Activated naive CD4-positive, alpha-beta T cell treated with anti-CD3 and anti-CD28 coated beads for 36 hours (primary cell): Measurements from ENCODE around the gene CLOCK. TPM values are rescaled to one million over a fixed set of nuclear protein-coding genes. Genes with fewer than 3 reads are reported as not detected.

Experiments
- CTCF ChIA-PET: fragments of 350-600 bp; sonication (Branson Sonifier 250); formaldehyde crosslinking; loops from one replicate; lab custom pipeline; 2021; ENCODE audit warnings: antibody characterized with exemption; lab: Charles Lee
- DNase-seq: peaks from one replicate; pipeline ENCODE4 v3.0.0-alpha.2; 2020
- H3K27ac Mint-ChIP-seq: one replicate; pipeline ENCODE4 v1.8.0; 2021; ENCODE audit warnings: mild to moderate bottlenecking, mixed read lengths
- H3K27me3 Mint-ChIP-seq: one replicate; pipeline ENCODE4 v1.8.0; 2021; ENCODE audit warnings: low read depth, mixed read lengths
- H3K36me3 Mint-ChIP-seq: one replicate; pipeline ENCODE4 v1.8.0; 2021; ENCODE audit warnings: low read depth, mixed read lengths
- H3K4me1 Mint-ChIP-seq: one replicate; pipeline ENCODE4 v1.8.0; 2021; ENCODE audit warnings: low read depth, mixed read lengths
- H3K4me3 Mint-ChIP-seq: one replicate; pipeline ENCODE4 v1.8.0; 2021; ENCODE audit warnings: mild to moderate bottlenecking, moderate library complexity, mixed read lengths
- H3K9me3 Mint-ChIP-seq: one replicate; pipeline ENCODE4 v1.8.0; 2021; ENCODE audit warnings: mixed read lengths
- intact Hi-C: fragments of 100-400 bp; cut with micrococcal nuclease; formaldehyde crosslinking; loops from one replicate; pipeline ENCODE4 v1.15.1; 2023
- total RNA-seq, 2 experiments: library from RNA; stranded (reverse); gene quantifications; one replicate each; pipeline ENCODE4 v1.2.3, GENCODE V29; 2021

The CLOCK gene
- total RNA-seq, 2 experiments from 2014 or later: 8.1 to 8.5 TPM

- intact Hi-C loops: no loop called here
- Mint-ChIP-seq H3K9me3 (peaks cover 2% of the 10 kb centered on the region), H3K27me3 (no peaks in the 10 kb centered on the region), H3K4me1 (peaks cover 19% of the 10 kb centered on the region), H3K4me3 (no peak overlapping the region), H3K36me3 (peaks cover 13% of the 10 kb centered on the region), H3K27ac (no peak overlapping the region)
- DNase-seq: no peak
- CTCF ChIA-PET: no interaction called here
These were observed 37.4 kb downstream of the CLOCK start for GRCh38 chr4:55509266-55509665.

DNA sequence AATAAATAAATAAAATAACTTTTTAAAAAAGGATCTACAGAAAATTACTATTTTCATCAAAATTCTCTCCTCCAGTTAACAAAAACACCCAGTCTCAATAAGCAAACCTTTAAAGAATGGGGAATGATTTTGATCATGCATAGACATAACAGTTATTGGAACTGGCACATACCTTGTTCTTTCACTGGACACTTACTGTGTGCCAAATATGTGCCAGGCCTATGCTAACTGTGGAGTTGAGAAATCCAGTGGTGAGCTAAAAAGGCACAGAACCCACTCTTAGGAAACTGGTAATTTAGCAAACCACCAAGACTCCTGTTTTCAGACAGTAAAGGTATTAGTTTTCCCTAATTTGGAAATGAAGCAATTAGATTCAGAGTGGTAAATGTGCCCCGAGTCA lies 39.1 kb downstream of the CLOCK start:
- Mint-ChIP-seq H3K9me3 (no peaks in the 10 kb centered on the region), H3K27me3 (no peaks in the 10 kb centered on the region), H3K36me3 (peaks cover 20% of the 10 kb centered on the region), H3K27ac (no peak overlapping the region), H3K4me1 (peaks cover 26% of the 10 kb centered on the region), H3K4me3 (no peak overlapping the region)
- intact Hi-C loops: no loop called here
- CTCF ChIA-PET: no interaction called here
- no peak for DNase-seq

GRCh38 chr4:55503169-55503568 lies 43.5 kb downstream of the CLOCK start:
- intact Hi-C loops: no loop called here
- peaks cover 18% of the 10 kb centered on the region for H3K36me3 Mint-ChIP-seq
- CTCF ChIA-PET: no interaction called here
- DNase-seq: no peak
- H3K27ac Mint-ChIP-seq: no peak overlapping the region
- no peak overlapping the region for H3K4me3 Mint-ChIP-seq
- no peaks in the 10 kb centered on the region for H3K27me3 Mint-ChIP-seq
- no peaks in the 10 kb centered on the region for H3K9me3 Mint-ChIP-seq
- peaks cover 6% of the 10 kb centered on the region for H3K4me1 Mint-ChIP-seq

DNA sequence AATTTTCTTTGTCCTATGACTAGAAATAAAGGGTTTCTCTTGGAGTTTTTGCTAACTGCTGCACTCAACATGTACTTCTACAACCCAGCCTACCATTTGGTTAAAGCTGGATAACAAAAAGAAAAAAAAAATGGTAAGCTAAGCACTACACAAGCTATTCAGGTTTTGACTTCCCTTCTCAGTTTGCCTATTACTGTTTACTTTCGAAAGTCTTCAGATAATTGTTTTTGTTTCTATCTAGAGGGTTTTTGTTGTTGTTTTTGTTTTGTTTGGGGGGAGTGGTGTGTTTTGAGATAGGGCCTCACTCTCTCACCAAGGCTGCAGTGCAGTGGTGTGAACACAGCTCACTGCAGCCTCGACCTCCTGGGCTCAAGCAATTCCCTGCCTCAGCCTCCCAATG lies 46.6 kb downstream of the CLOCK start:
- CTCF ChIA-PET: no interaction called here
- intact Hi-C loops: no loop called here
- no peak overlapping the region for H3K27ac Mint-ChIP-seq

GRCh38 chr4:55499495-55499894 lies 47.2 kb downstream of the CLOCK start:
- no peak overlapping the region for H3K4me3 Mint-ChIP-seq
- no peak overlapping the region for H3K27ac Mint-ChIP-seq
- no peaks in the 10 kb centered on the region for H3K9me3 Mint-ChIP-seq
- intact Hi-C loops: no loop called here
- CTCF ChIA-PET: no interaction called here
- H3K4me1 Mint-ChIP-seq: peaks cover 6% of the 10 kb centered on the region
- H3K36me3 Mint-ChIP-seq: peaks cover 25% of the 10 kb centered on the region
- no peak for DNase-seq
- no peaks in the 10 kb centered on the region for H3K27me3 Mint-ChIP-seq

More for the DNA sequence above, 46.6 kb downstream of the CLOCK start:
- peaks cover 23% of the 10 kb centered on the region for H3K36me3 Mint-ChIP-seq
- no peak overlapping the region for H3K4me3 Mint-ChIP-seq
- H3K27me3 Mint-ChIP-seq: no peaks in the 10 kb centered on the region
- H3K9me3 Mint-ChIP-seq: no peaks in the 10 kb centered on the region
- DNase-seq: no peak
- H3K4me1 Mint-ChIP-seq: peaks cover 6% of the 10 kb centered on the region

DNA sequence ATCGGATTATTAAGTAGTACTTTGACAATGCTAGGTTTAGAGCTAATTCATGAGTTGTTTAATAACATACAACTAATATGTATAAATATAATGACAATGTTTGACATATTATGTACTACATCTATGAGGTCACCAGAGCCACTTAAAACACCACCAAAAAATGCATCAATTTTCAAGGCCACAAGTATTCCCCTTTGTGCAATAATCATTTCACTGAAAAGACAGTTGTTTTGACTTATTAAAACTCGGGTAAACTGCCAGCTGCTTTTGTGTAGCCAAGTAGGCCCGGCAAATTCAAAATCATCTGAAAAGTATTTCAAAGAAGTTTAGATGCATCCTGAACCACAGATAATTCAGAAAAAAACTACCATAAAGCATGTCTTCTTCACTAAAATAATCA lies 48.7 kb downstream of the CLOCK start:
- CTCF ChIA-PET: interaction anchor here (0.6 kb wide), 1 partner anchor 44 kb away, joined by 4 read pairs; no protein-coding TSS in a partner anchor
- H3K36me3 Mint-ChIP-seq: peaks cover 28% of the 10 kb centered on the region
- no peaks in the 10 kb centered on the region for H3K27me3 Mint-ChIP-seq
- peaks cover 3% of the 10 kb centered on the region for H3K4me1 Mint-ChIP-seq
- no peak overlapping the region for H3K4me3 Mint-ChIP-seq
- intact Hi-C loops: no loop called here
- no peaks in the 10 kb centered on the region for H3K9me3 Mint-ChIP-seq
- no peak overlapping the region for H3K27ac Mint-ChIP-seq
- no peak for DNase-seq

GRCh38 chr4:55491486-55491885 lies 55.2 kb downstream of the CLOCK start:
- CTCF ChIA-PET: no interaction called here
- Mint-ChIP-seq H3K4me1 (no peaks in the 10 kb centered on the region), H3K36me3 (peaks cover 12% of the 10 kb centered on the region), H3K27ac (no peak overlapping the region), H3K4me3 (no peak overlapping the region), H3K27me3 (no peaks in the 10 kb centered on the region), H3K9me3 (no peaks in the 10 kb centered on the region)
- intact Hi-C loops: no loop called here
- DNase-seq: no peak

GRCh38 chr4:55488716-55489115 lies 58.0 kb downstream of the CLOCK start:
- CTCF ChIA-PET: interaction anchor here (0.6 kb wide), 1 partner anchor 80 kb away, joined by 5 read pairs; no protein-coding TSS in a partner anchor
- H3K36me3 Mint-ChIP-seq: peaks cover 2% of the 10 kb centered on the region
- intact Hi-C loops: no loop called here
- DNase-seq: no peak
- no peak overlapping the region for H3K4me3 Mint-ChIP-seq
- H3K4me1 Mint-ChIP-seq: no peaks in the 10 kb centered on the region
- H3K27me3 Mint-ChIP-seq: no peaks in the 10 kb centered on the region
- H3K27ac Mint-ChIP-seq: no peak overlapping the region
- H3K9me3 Mint-ChIP-seq: no peaks in the 10 kb centered on the region

GRCh38 chr4:55485821-55486220 lies 60.9 kb downstream of the CLOCK start:
- DNase-seq: no peak

GRCh38 chr4:55483315-55483714 lies 63.4 kb downstream of the CLOCK start:
- no peak overlapping the region for H3K4me3 Mint-ChIP-seq
- DNase-seq: no peak
- H3K27me3 Mint-ChIP-seq: no peaks in the 10 kb centered on the region
- no peak overlapping the region for H3K27ac Mint-ChIP-seq
- CTCF ChIA-PET: no interaction called here
- H3K9me3 Mint-ChIP-seq: no peaks in the 10 kb centered on the region
- no peaks in the 10 kb centered on the region for H3K4me1 Mint-ChIP-seq
- H3K36me3 Mint-ChIP-seq: peaks cover 10% of the 10 kb centered on the region
- intact Hi-C loops: no loop called here

More at GRCh38 chr4:55485821-55486220, 60.9 kb downstream of the CLOCK start:
- H3K36me3 Mint-ChIP-seq: peaks cover 7% of the 10 kb centered on the region
- CTCF ChIA-PET: no interaction called here
- H3K9me3 Mint-ChIP-seq: no peaks in the 10 kb centered on the region
- intact Hi-C loops: no loop called here
- no peak overlapping the region for H3K4me3 Mint-ChIP-seq
- no peaks in the 10 kb centered on the region for H3K4me1 Mint-ChIP-seq
- no peak overlapping the region for H3K27ac Mint-ChIP-seq
- no peaks in the 10 kb centered on the region for H3K27me3 Mint-ChIP-seq

GRCh38 chr4:55475394-55476243 lies 71.1 kb downstream of the CLOCK start:
- Mint-ChIP-seq H3K9me3 (no peaks in the 10 kb centered on the region), H3K4me3 (no peak overlapping the region), H3K27me3 (no peaks in the 10 kb centered on the region), H3K27ac (no peak overlapping the region), H3K36me3 (peaks cover 27% of the 10 kb centered on the region), H3K4me1 (peaks cover 7% of the 10 kb centered on the region)
- CTCF ChIA-PET: no interaction called here
- intact Hi-C loops: no loop called here
- DNase-seq: peak; percentile 12

GRCh38 chr4:55469979-55470378 lies 76.7 kb downstream of the CLOCK start:
- intact Hi-C loops: no loop called here
- H3K36me3 Mint-ChIP-seq: peaks cover 27% of the 10 kb centered on the region
- no peaks in the 10 kb centered on the region for H3K27me3 Mint-ChIP-seq
- peaks cover 8% of the 10 kb centered on the region for H3K9me3 Mint-ChIP-seq
- H3K27ac Mint-ChIP-seq: no peak overlapping the region
- DNase-seq: no peak
- CTCF ChIA-PET: no interaction called here
- no peak overlapping the region for H3K4me3 Mint-ChIP-seq
- H3K4me1 Mint-ChIP-seq: peaks cover 2% of the 10 kb centered on the region

- H3K4me3 Mint-ChIP-seq: no peak overlapping the region
- H3K4me1 Mint-ChIP-seq: no peaks in the 10 kb centered on the region
- intact Hi-C loops: no loop called here
- H3K27ac Mint-ChIP-seq: no peak overlapping the region
- DNase-seq: no peak
- CTCF ChIA-PET: no interaction called here
- no peaks in the 10 kb centered on the region for H3K27me3 Mint-ChIP-seq
- peaks cover 24% of the 10 kb centered on the region for H3K36me3 Mint-ChIP-seq
- peaks cover 8% of the 10 kb centered on the region for H3K9me3 Mint-ChIP-seq
These were observed 78.0 kb downstream of the CLOCK start for GRCh38 chr4:55468724-55469123.
